ENCODE measurements around the gene CHCHD6.

The CHCHD6 gene

DNA sequence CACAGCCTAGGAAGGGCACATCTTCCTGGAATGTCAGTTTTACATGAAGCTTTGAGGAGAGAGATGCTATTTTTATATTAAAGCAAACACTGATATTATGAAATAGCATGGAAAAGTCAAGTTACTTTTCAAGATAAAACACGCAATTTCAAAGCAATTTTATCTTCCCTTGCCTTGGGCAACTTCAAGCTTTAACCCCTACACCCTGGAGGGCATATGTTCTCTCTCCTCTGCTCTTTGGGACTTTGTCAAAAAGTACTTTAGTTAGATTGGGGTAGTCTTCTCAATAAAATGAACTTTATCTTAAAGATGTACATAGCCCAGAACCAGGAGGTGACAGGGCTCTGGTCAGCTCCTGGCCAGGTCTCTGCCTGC is 192.0 kb downstream of the CHCHD6 start:
- no peak overlapping the region for H3K27ac ChIP-seq (ENCODE audit: low read length)
- no peaks in the 10 kb centered on the region for H3K79me2 ChIP-seq (ENCODE audit: insufficient read depth, low read length)
- H3K4me2 ChIP-seq (ENCODE audit: insufficient read depth, low read length): no peak overlapping the region
- no peak for ATAC-seq (ENCODE audit: insufficient read depth, low read depth)
- peaks cover 5% of the 10 kb centered on the region; the same call in 1 of the 2 replicates for H4K20me1 ChIP-seq (ENCODE audit: insufficient read depth, low read length)
- H3K9me3 ChIP-seq (ENCODE audit: insufficient read depth, low read length, severe bottlenecking): no peaks in the 10 kb centered on the region
- no peaks in the 10 kb centered on the region for H3K4me1 ChIP-seq (ENCODE audit: insufficient read depth, low read length)
- H3K27me3 ChIP-seq (ENCODE audit: insufficient read depth, low read length, poor library complexity): no peaks in the 10 kb centered on the region
- no peak overlapping the region for H2AFZ ChIP-seq (ENCODE audit: low read depth, low read length)
- H3K36me3 ChIP-seq (ENCODE audit: insufficient read depth, low read length): no peaks in the 10 kb centered on the region; the same call in 1 of the 2 replicates
- H3K9ac ChIP-seq (ENCODE audit: low read depth, low read length): no peak overlapping the region
- DNase-seq: no peak
- TF ChIP-seq, protein P1, sequence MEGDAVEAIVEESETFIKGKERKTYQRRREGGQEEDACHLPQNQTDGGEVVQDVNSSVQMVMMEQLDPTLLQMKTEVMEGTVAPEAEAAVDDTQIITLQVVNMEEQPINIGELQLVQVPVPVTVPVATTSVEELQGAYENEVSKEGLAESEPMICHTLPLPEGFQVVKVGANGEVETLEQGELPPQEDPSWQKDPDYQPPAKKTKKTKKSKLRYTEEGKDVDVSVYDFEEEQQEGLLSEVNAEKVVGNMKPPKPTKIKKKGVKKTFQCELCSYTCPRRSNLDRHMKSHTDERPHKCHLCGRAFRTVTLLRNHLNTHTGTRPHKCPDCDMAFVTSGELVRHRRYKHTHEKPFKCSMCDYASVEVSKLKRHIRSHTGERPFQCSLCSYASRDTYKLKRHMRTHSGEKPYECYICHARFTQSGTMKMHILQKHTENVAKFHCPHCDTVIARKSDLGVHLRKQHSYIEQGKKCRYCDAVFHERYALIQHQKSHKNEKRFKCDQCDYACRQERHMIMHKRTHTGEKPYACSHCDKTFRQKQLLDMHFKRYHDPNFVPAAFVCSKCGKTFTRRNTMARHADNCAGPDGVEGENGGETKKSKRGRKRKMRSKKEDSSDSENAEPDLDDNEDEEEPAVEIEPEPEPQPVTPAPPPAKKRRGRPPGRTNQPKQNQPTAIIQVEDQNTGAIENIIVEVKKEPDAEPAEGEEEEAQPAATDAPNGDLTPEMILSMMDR (IDR thresholded peaks at IDR 0.05; ENCODE audit: borderline replicate concordance, extremely low read depth, low read length, poor library complexity, severe bottlenecking): no peak
- TF ChIP-seq EZH2 (IDR thresholded peaks at IDR 0.05; ENCODE audit: borderline replicate concordance, low read depth, low read length, severe bottlenecking): no peak
- H3K4me3 ChIP-seq (ENCODE audit: low read depth in 1 of 2, low read length in 2 of 2): no peak overlapping the region

DNA sequence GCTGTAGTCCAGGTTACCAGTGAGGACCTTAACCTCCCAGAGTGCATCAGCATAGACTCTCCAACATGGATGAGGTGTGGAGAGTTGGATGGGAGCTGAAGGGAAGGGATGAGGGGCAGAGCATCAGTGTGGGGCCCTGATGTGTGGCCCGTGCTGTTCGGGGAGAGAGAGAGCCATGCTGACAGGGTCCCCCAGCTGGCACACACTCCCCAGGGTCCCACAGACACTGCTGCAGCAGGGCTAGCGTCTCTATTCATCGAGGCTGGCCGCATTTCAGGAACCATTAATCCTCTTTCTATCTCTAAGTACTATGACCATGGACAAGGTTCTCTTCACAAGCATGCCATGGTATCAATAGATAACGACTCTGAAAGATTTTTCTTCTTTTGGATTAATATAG is 192.9 kb downstream of the CHCHD6 start:
- Histone ChIP-seq H3K4me3 (ENCODE audit: low read depth in 1 of 2, low read length in 2 of 2) (no peak overlapping the region), H3K4me2 (ENCODE audit: insufficient read depth, low read length) (no peak overlapping the region), H3K9ac (ENCODE audit: low read depth, low read length) (no peak overlapping the region), H4K20me1 (ENCODE audit: insufficient read depth, low read length) (peaks cover 5% of the 10 kb centered on the region; the same call in 1 of the 2 replicates), H3K27me3 (ENCODE audit: insufficient read depth, low read length, poor library complexity) (no peaks in the 10 kb centered on the region), H3K9me3 (ENCODE audit: insufficient read depth, low read length, severe bottlenecking) (no peaks in the 10 kb centered on the region), H3K27ac (ENCODE audit: low read length) (no peak overlapping the region), H3K79me2 (ENCODE audit: insufficient read depth, low read length) (no peaks in the 10 kb centered on the region), H2AFZ (ENCODE audit: low read depth, low read length) (no peak overlapping the region), H3K4me1 (ENCODE audit: insufficient read depth, low read length) (no peaks in the 10 kb centered on the region), H3K36me3 (ENCODE audit: insufficient read depth, low read length) (no peaks in the 10 kb centered on the region)
- no peak for TF ChIP-seq EZH2 (IDR thresholded peaks at IDR 0.05; ENCODE audit: borderline replicate concordance, low read depth, low read length, severe bottlenecking)
- TF ChIP-seq, protein P1 (IDR thresholded peaks at IDR 0.05; ENCODE audit: borderline replicate concordance, extremely low read depth, low read length, poor library complexity, severe bottlenecking): no peak
- ATAC-seq (ENCODE audit: insufficient read depth, low read depth) (no peak), DNase-seq (no peak)

DNA sequence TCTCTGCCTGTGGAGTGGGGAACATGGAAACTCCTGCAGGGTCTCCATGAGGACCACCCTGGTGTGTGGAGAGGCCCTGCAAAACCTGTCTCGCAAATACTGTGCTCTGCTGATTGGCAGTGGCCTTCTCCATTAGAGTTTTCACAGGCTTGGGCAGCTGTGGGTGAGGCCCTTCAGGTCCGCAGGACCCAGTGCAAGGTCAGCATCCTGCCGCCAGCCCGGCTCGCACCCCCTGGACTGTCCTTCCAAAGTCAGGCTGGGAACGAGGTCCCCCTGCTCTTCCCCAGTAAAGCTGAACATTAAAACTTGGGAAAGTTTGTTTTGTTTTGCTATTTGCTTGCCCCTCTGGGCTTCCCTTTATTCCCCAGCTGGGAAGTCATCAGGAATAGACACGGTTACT is 193.9 kb downstream of the CHCHD6 start:
- no peak overlapping the region for H3K9ac ChIP-seq (ENCODE audit: low read depth, low read length)
- DNase-seq (no peak), ATAC-seq (ENCODE audit: insufficient read depth, low read depth) (no peak)
- no peak overlapping the region for H3K4me2 ChIP-seq (ENCODE audit: insufficient read depth, low read length)
- no peaks in the 10 kb centered on the region for H3K36me3 ChIP-seq (ENCODE audit: insufficient read depth, low read length)
- H3K4me1 ChIP-seq (ENCODE audit: insufficient read depth, low read length): no peaks in the 10 kb centered on the region
- H3K27ac ChIP-seq (ENCODE audit: low read length): no peak overlapping the region
- H3K4me3 ChIP-seq (ENCODE audit: low read depth in 1 of 2, low read length in 2 of 2): no peak overlapping the region
- H2AFZ ChIP-seq (ENCODE audit: low read depth, low read length): no peak overlapping the region
- TF ChIP-seq, protein P1 (IDR thresholded peaks at IDR 0.05; ENCODE audit: borderline replicate concordance, extremely low read depth, low read length, poor library complexity, severe bottlenecking): no peak
- no peak for TF ChIP-seq EZH2 (IDR thresholded peaks at IDR 0.05; ENCODE audit: borderline replicate concordance, low read depth, low read length, severe bottlenecking)
- peaks cover 5% of the 10 kb centered on the region; the same call in 1 of the 2 replicates for H4K20me1 ChIP-seq (ENCODE audit: insufficient read depth, low read length)
- H3K9me3 ChIP-seq (ENCODE audit: insufficient read depth, low read length, severe bottlenecking): no peaks in the 10 kb centered on the region
- H3K27me3 ChIP-seq (ENCODE audit: insufficient read depth, low read length, poor library complexity): no peaks in the 10 kb centered on the region
- H3K79me2 ChIP-seq (ENCODE audit: insufficient read depth, low read length): no peaks in the 10 kb centered on the region

Measured in DND-41 (cell line).